ENCODE measurements around the gene PMCH.
"Not testable (repeated sequence)": the region's sequence is repeated elsewhere in the genome, so short reads cannot be mapped to it uniquely, and the experiment has no call there.

PMCH gene

GRCh38 chr12:102169922-102170621 is 27.6 kb downstream of the PMCH start:
- H3K36me3 ChIP-seq (ENCODE audit: insufficient read depth), result no peaks in the 10 kb centered on the region
- H3K79me2 ChIP-seq (ENCODE audit: insufficient read depth, low read depth), result no peaks in the 10 kb centered on the region
- H3K4me1 ChIP-seq (ENCODE audit: low read depth, poor library complexity, severe bottlenecking), result peaks cover 4% of the 10 kb centered on the region
- no peaks in the 10 kb centered on the region for H4K20me1 ChIP-seq (ENCODE audit: insufficient read depth)
- no peak overlapping the region for H3K4me3 ChIP-seq (IDR thresholded peaks at IDR 0.05; ENCODE audit: insufficient read depth, low read depth, low read length)
- H3K4me2 ChIP-seq, result no peak overlapping the region
- no peak overlapping the region for H3K27ac ChIP-seq
- TF ChIP-seq, protein P1, sequence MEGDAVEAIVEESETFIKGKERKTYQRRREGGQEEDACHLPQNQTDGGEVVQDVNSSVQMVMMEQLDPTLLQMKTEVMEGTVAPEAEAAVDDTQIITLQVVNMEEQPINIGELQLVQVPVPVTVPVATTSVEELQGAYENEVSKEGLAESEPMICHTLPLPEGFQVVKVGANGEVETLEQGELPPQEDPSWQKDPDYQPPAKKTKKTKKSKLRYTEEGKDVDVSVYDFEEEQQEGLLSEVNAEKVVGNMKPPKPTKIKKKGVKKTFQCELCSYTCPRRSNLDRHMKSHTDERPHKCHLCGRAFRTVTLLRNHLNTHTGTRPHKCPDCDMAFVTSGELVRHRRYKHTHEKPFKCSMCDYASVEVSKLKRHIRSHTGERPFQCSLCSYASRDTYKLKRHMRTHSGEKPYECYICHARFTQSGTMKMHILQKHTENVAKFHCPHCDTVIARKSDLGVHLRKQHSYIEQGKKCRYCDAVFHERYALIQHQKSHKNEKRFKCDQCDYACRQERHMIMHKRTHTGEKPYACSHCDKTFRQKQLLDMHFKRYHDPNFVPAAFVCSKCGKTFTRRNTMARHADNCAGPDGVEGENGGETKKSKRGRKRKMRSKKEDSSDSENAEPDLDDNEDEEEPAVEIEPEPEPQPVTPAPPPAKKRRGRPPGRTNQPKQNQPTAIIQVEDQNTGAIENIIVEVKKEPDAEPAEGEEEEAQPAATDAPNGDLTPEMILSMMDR (conservative IDR thresholded peaks at IDR 0.05; ENCODE audit: low read depth, low read length), result peak; percentile 68
- no peaks in the 10 kb centered on the region for H3K27me3 ChIP-seq (ENCODE audit: insufficient read depth, low read depth)
- H2AFZ ChIP-seq (ENCODE audit: low read depth), result no peak overlapping the region
- no peak overlapping the region for H3K9ac ChIP-seq

- H3K9ac ChIP-seq, result no peak overlapping the region
- H3K27ac ChIP-seq, result no peak overlapping the region
- H3K4me2 ChIP-seq, result no peak overlapping the region
- H3K4me3 ChIP-seq (IDR thresholded peaks at IDR 0.05; ENCODE audit: insufficient read depth, low read depth, low read length), result no peak overlapping the region
- peaks cover 4% of the 10 kb centered on the region for H3K4me1 ChIP-seq (ENCODE audit: low read depth, poor library complexity, severe bottlenecking)
- H2AFZ ChIP-seq (ENCODE audit: low read depth), result no peak overlapping the region
- H3K79me2 ChIP-seq (ENCODE audit: insufficient read depth, low read depth), result no peaks in the 10 kb centered on the region
- no peaks in the 10 kb centered on the region for H4K20me1 ChIP-seq (ENCODE audit: insufficient read depth)
- no peaks in the 10 kb centered on the region for H3K36me3 ChIP-seq (ENCODE audit: insufficient read depth)
- TF ChIP-seq, protein P1 (conservative IDR thresholded peaks at IDR 0.05; ENCODE audit: low read depth, low read length), result no peak
- H3K27me3 ChIP-seq (ENCODE audit: insufficient read depth, low read depth), result no peaks in the 10 kb centered on the region
Measured at GRCh38 chr12:102167821-102168604, 29.6 kb downstream of the PMCH start.

- Histone ChIP-seq H3K27me3 (ENCODE audit: insufficient read depth, low read depth) (no peaks in the 10 kb centered on the region), H4K20me1 (ENCODE audit: insufficient read depth) (no peaks in the 10 kb centered on the region), H2AFZ (ENCODE audit: low read depth) (no peak overlapping the region), H3K4me3 (IDR thresholded peaks at IDR 0.05; ENCODE audit: insufficient read depth, low read depth, low read length) (no peak overlapping the region), H3K9ac (no peak overlapping the region), H3K4me1 (ENCODE audit: low read depth, poor library complexity, severe bottlenecking) (peaks cover 4% of the 10 kb centered on the region), H3K4me2 (no peak overlapping the region), H3K27ac (no peak overlapping the region), H3K36me3 (ENCODE audit: insufficient read depth) (no peaks in the 10 kb centered on the region), H3K79me2 (ENCODE audit: insufficient read depth, low read depth) (no peaks in the 10 kb centered on the region)
- TF ChIP-seq, protein P1 (conservative IDR thresholded peaks at IDR 0.05; ENCODE audit: low read depth, low read length), result no peak
Measured at GRCh38 chr12:102163383-102163782, 34.2 kb downstream of the PMCH start.

- not testable (repeated sequence) for H3K79me2 ChIP-seq (ENCODE audit: insufficient read depth, low read depth); H3K27me3 ChIP-seq (ENCODE audit: insufficient read depth, low read depth); H3K4me3 ChIP-seq (IDR thresholded peaks at IDR 0.05; ENCODE audit: insufficient read depth, low read depth, low read length); H3K27ac ChIP-seq; H3K36me3 ChIP-seq (ENCODE audit: insufficient read depth); H3K4me1 ChIP-seq (ENCODE audit: low read depth, poor library complexity, severe bottlenecking); H3K4me2 ChIP-seq; H2AFZ ChIP-seq (ENCODE audit: low read depth); H3K9ac ChIP-seq; H4K20me1 ChIP-seq (ENCODE audit: insufficient read depth)
Measured at GRCh38 chr12:102155206-102155605, 42.4 kb downstream of the PMCH start.

GRCh38 chr12:102147062-102147587 is 50.5 kb downstream of the PMCH start:
- H3K9ac ChIP-seq; H3K4me1 ChIP-seq (ENCODE audit: low read depth, poor library complexity, severe bottlenecking); H2AFZ ChIP-seq (ENCODE audit: low read depth); H3K4me2 ChIP-seq; H3K36me3 ChIP-seq (ENCODE audit: insufficient read depth); H3K27me3 ChIP-seq (ENCODE audit: insufficient read depth, low read depth); H3K27ac ChIP-seq; H4K20me1 ChIP-seq (ENCODE audit: insufficient read depth); H3K4me3 ChIP-seq (IDR thresholded peaks at IDR 0.05; ENCODE audit: insufficient read depth, low read depth, low read length); H3K79me2 ChIP-seq (ENCODE audit: insufficient read depth, low read depth): not testable (repeated sequence)
